H9 (cell line): ENCODE results near the gene CRELD2. TPM values are rescaled to one million over a fixed set of nuclear protein-coding genes. Genes with fewer than 3 reads are reported as not detected.

ENCODE experiments used
- DNase-seq: peaks from one replicate; pipeline ENCODE4 v3.0.0-alpha.2; 2017
- H2AFZ ChIP-seq: one replicate; pipeline ENCODE4 v1.6.1; 2013; ENCODE audit warnings: mild to moderate bottlenecking, low read length, control low read depth, moderate library complexity
- H2AK5ac ChIP-seq: 2 replicates; pipeline ENCODE4 v1.6.1; 2013; ENCODE audit warnings: low read length, control low read depth, mixed read lengths; ENCODE audit not compliant: insufficient read length
- H2BK120ac ChIP-seq: one replicate; pipeline ENCODE4 v1.6.1; 2013; ENCODE audit warnings: low read depth, mild to moderate bottlenecking, low read length, control low read depth, inconsistent platforms; ENCODE audit not compliant: poor library complexity, severe bottlenecking
- H2BK12ac ChIP-seq: 2 replicates; pipeline ENCODE4 v1.6.1; 2013; ENCODE audit warnings: low read length, control low read depth, mixed read lengths, low read depth; ENCODE audit not compliant: insufficient read length
- H2BK15ac ChIP-seq: 2 replicates; pipeline ENCODE4 v1.6.1; 2013; ENCODE audit warnings: low read depth, low read length, control low read depth
- H2BK20ac ChIP-seq: one replicate; pipeline ENCODE4 v1.6.1; 2013; ENCODE audit warnings: low read depth, mild to moderate bottlenecking, low read length, control low read depth, inconsistent platforms; ENCODE audit not compliant: poor library complexity, severe bottlenecking
- H2BK5ac ChIP-seq: 2 replicates; pipeline ENCODE4 v1.6.1; 2013; ENCODE audit warnings: low read length, control low read depth, mixed read lengths; ENCODE audit not compliant: insufficient read length
- H3K14ac ChIP-seq: 2 replicates; pipeline ENCODE4 v1.6.1; 2013; ENCODE audit warnings: low read length, control low read depth; ENCODE audit not compliant: insufficient read depth
- H3K18ac ChIP-seq: 2 replicates; pipeline ENCODE4 v1.6.1; 2013; ENCODE audit warnings: low read depth, mild to moderate bottlenecking, mixed read lengths, low read length, control low read depth; ENCODE audit not compliant: insufficient read length
- H3K23ac ChIP-seq: 2 replicates; pipeline ENCODE4 v1.6.1; 2013; ENCODE audit warnings: low read length, control low read depth, mixed read lengths, low read depth; ENCODE audit not compliant: insufficient read length
- H3K23me2 ChIP-seq: 2 replicates; pipeline ENCODE4 v1.6.1; 2013; ENCODE audit warnings: low read depth, mild to moderate bottlenecking, mixed read lengths, low read length, control low read depth; ENCODE audit not compliant: insufficient read length, poor library complexity, severe bottlenecking
- H3K27ac ChIP-seq: 2 replicates; pipeline ENCODE4 v1.5.1; 2013; ENCODE audit warnings: low read length, control low read depth, mixed read lengths, low read depth; ENCODE audit not compliant: insufficient read length
- H3K27me3 ChIP-seq: 2 replicates; pipeline ENCODE4 v1.6.1; 2013; ENCODE audit warnings: low read length, control low read depth, inconsistent platforms; ENCODE audit not compliant: insufficient read depth
- H3K4ac ChIP-seq: 2 replicates; pipeline ENCODE4 v1.6.1; 2013; ENCODE audit warnings: low read depth, mild to moderate bottlenecking, control low read depth, inconsistent platforms, low read length, moderate library complexity
- H3K4me1 ChIP-seq: 2 replicates; pipeline ENCODE4 v1.6.1; 2013; ENCODE audit warnings: low read length, control low read depth, inconsistent platforms; ENCODE audit not compliant: insufficient read depth
- H3K4me2 ChIP-seq: 2 replicates; pipeline ENCODE4 v1.6.1; 2013; ENCODE audit warnings: low read length, control low read depth, mixed read lengths; ENCODE audit not compliant: insufficient read length, insufficient read depth
- H3K56ac ChIP-seq: 2 replicates; pipeline ENCODE4 v1.6.1; 2013; ENCODE audit warnings: low read depth, mild to moderate bottlenecking, mixed read lengths, low read length, control low read depth; ENCODE audit not compliant: insufficient read length
- H3K79me1 ChIP-seq: 2 replicates; pipeline ENCODE4 v1.6.1; 2013; ENCODE audit warnings: low read depth, mild to moderate bottlenecking, moderate library complexity, low read length, control low read depth, inconsistent platforms; ENCODE audit not compliant: insufficient read depth, poor library complexity, severe bottlenecking
- H3K79me2 ChIP-seq: 2 replicates; pipeline ENCODE4 v1.6.1; 2013; ENCODE audit warnings: low read length, control low read depth, inconsistent platforms; ENCODE audit not compliant: insufficient read depth
- H3K9ac ChIP-seq: 2 replicates; pipeline ENCODE4 v1.6.1; 2013; ENCODE audit warnings: low read length, control low read depth, mixed read lengths; ENCODE audit not compliant: insufficient read length; ENCODE audit errors: extremely low read depth
- H3K9me3 ChIP-seq: one replicate; pipeline ENCODE4 v1.6.1; 2013; ENCODE audit warnings: low read depth, low read length, inconsistent platforms; ENCODE audit not compliant: control insufficient read depth
- H3T11ph ChIP-seq: one replicate; pipeline ENCODE4 v1.6.1; 2013; ENCODE audit warnings: mild to moderate bottlenecking, low read length, control low read depth, inconsistent platforms
- H4K20me1 ChIP-seq: one replicate; pipeline ENCODE4 v1.6.1; 2013; ENCODE audit not compliant: control insufficient read depth, insufficient read length, insufficient read depth
- H4K5ac ChIP-seq: 2 replicates; pipeline ENCODE4 v1.6.1; 2013; ENCODE audit warnings: low read depth, mild to moderate bottlenecking, mixed read lengths, low read length, control low read depth; ENCODE audit not compliant: insufficient read length
- H4K8ac ChIP-seq: replicated peaks from 2 replicates; pipeline ENCODE4 v1.6.1; 2013; ENCODE audit warnings: low read length, control low read depth, mixed read lengths, low read depth; ENCODE audit not compliant: insufficient read length
- H4K91ac ChIP-seq: 2 replicates; pipeline ENCODE4 v1.6.1; 2013; ENCODE audit warnings: low read depth, mild to moderate bottlenecking, moderate library complexity, mixed read lengths, low read length, control low read depth; ENCODE audit not compliant: insufficient read length
- H3K27ac Mint-ChIP-seq, 3 experiments: 2 replicates in 2 of 3; 3 replicates in 1 of 3; pipeline ENCODE4 v1.8.0; 2020 to 2021; ENCODE audit warnings: mixed read lengths in 3 of 3, mild to moderate bottlenecking in 1 of 3, moderate library complexity in 1 of 3
- H3K27me3 Mint-ChIP-seq: 2 replicates; pipeline ENCODE4 v1.8.0; 2021; ENCODE audit warnings: low read depth, mild to moderate bottlenecking, moderate library complexity, mixed read lengths
- H3K36me3 Mint-ChIP-seq, 3 experiments: 2 replicates in 2 of 3; 3 replicates in 1 of 3; pipeline ENCODE4 v1.8.0; 2020 to 2021; ENCODE audit warnings: low read depth in 3 of 3, mixed read lengths in 3 of 3; ENCODE audit not compliant: insufficient read depth in 1 of 3
- H3K4me1 Mint-ChIP-seq, 2 experiments: 2 replicates each; pipeline ENCODE4 v1.8.0; 2020; ENCODE audit warnings: mixed read lengths in 2 of 2
- H3K4me3 Mint-ChIP-seq, 2 experiments: 2 replicates in 1 of 2; 3 replicates in 1 of 2; pipeline ENCODE4 v1.8.0; 2020 to 2021; ENCODE audit warnings: mild to moderate bottlenecking in 2 of 2, mixed read lengths in 2 of 2, moderate library complexity in 1 of 2
- H3K9me3 Mint-ChIP-seq, 2 experiments: 2 replicates in 1 of 2; 3 replicates in 1 of 2; pipeline ENCODE4 v1.8.0; 2020; ENCODE audit warnings: mild to moderate bottlenecking in 2 of 2, mixed read lengths in 2 of 2, moderate library complexity in 1 of 2
- CTCF ChIP-seq: fragments of 200-600 bp; sonication (generic); conservative IDR thresholded peaks from 3 replicates; pipeline ENCODE4 v1.8.0; 2021; ENCODE audit warnings: antibody characterized with exemption, mild to moderate bottlenecking
- WGBS: extraction: QIAGEN DNeasy Blood & Tissue Kit; methylation state at CpG from one replicate; pipeline ENCODE4 v1.1.7; 2013; ENCODE audit warnings: missing lambda C conversion rate, low lambda C conversion rate, mixed read lengths; ENCODE audit not compliant: insufficient read length; ENCODE audit errors: extremely low coverage; 5-methylcytosine and 5-hydroxymethylcytosine counted together
- total RNA-seq: library from RNA; stranded (reverse); gene quantifications from 2 replicates; pipeline ENCODE4 v1.2.1, GENCODE V29; 2021

Gene CRELD2
- total RNA-seq, 1 experiment from 2014 or later: 34.7 TPM

GRCh38 chr22:49901457-49901856 is 17.0 kb upstream of the CRELD2 start:
- Histone ChIP-seq H2BK5ac (no peak overlapping the region), H3K9ac (no peak overlapping the region), H3K27ac (no peak overlapping the region), H3K23ac (no peak overlapping the region), H3K79me1 (no peaks in the 10 kb centered on the region), H3K9me3 (no peaks in the 10 kb centered on the region), H2BK15ac (no peak overlapping the region), H4K8ac (peak overlapping the region; percentile 11), H4K5ac (peak overlapping the region; percentile 18), H2AFZ (no peak overlapping the region), H2BK20ac (no peak overlapping the region), H3K4me1 (no peaks in the 10 kb centered on the region), H3K79me2 (no peaks in the 10 kb centered on the region), H3K27me3 (no peaks in the 10 kb centered on the region), H3K56ac (no peak overlapping the region), H3K4ac (no peak overlapping the region), H2BK120ac (no peak overlapping the region), H3K18ac (no peak overlapping the region), H2BK12ac (no peak overlapping the region), H2AK5ac (no peak overlapping the region), H3K14ac (no peak overlapping the region), H4K20me1 (peaks cover 5% of the 10 kb centered on the region), H3K23me2 (no peaks in the 10 kb centered on the region), H3T11ph (no peak overlapping the region), H3K4me2 (no peak overlapping the region), H4K91ac (no peak overlapping the region)
- no peak overlapping the region for H3K27ac Mint-ChIP-seq
- H3K36me3 Mint-ChIP-seq: peaks cover 35 to 53% (median 48%) of the 10 kb centered on the region in 3 experiments
- no peak for TF ChIP-seq CTCF
- no peaks in the 10 kb centered on the region for H3K27me3 Mint-ChIP-seq
- no peak for DNase-seq
- no CpG with 5 or more reads among the region's 11 CpGs for WGBS
- peaks cover 7 to 14% of the 10 kb centered on the region in 2 experiments; a peak in 4 of 5 replicates for H3K9me3 Mint-ChIP-seq
- H3K4me1 Mint-ChIP-seq: peaks cover 0 to 6% of the 10 kb centered on the region in 2 experiments; a peak in 1 of 4 replicates
- no peak overlapping the region for H3K4me3 Mint-ChIP-seq
